Astrocyte (in vitro differentiated cells and primary cell): Measurements from ENCODE around the gene FEM1C. TPM values are rescaled to one million over a fixed set of nuclear protein-coding genes. Genes with fewer than 3 reads are reported as not detected.

Experiments used
- DNase-seq: peaks from one replicate; pipeline ENCODE4 v3.0.0-alpha.2; 2010; ENCODE audit warnings: low read depth
- FAIRE-seq: peaks from 2 replicates; lab custom pipeline; 2011; peaks lifted over from hg19 to GRCh38; lab: Jason Lieb, UNC
- H2AFZ ChIP-seq: 2 replicates; pipeline ENCODE4 v1.6.0; 2012; ENCODE audit warnings: low read depth, low read length, inconsistent platforms
- H3K27ac ChIP-seq: 2 replicates; pipeline ENCODE4 v1.5.1; 2011; ENCODE audit warnings: low read depth, low read length, inconsistent platforms
- H3K27me3 ChIP-seq: 2 replicates; pipeline ENCODE4 v1.6.0; 2011; ENCODE audit warnings: low read length, inconsistent platforms; ENCODE audit not compliant: insufficient read depth
- H3K36me3 ChIP-seq: 2 replicates; pipeline ENCODE4 v1.5.1; 2011; ENCODE audit warnings: low read length, inconsistent platforms; ENCODE audit not compliant: insufficient read depth
- H3K4me1 ChIP-seq: 2 replicates; pipeline ENCODE4 v1.5.1; 2011; ENCODE audit warnings: low read length, inconsistent platforms; ENCODE audit not compliant: insufficient read depth
- H3K4me2 ChIP-seq: 2 replicates; pipeline ENCODE4 v1.6.0; 2012; ENCODE audit warnings: low read length, inconsistent platforms
- H3K4me3 ChIP-seq: 2 replicates; pipeline ENCODE4 v1.5.1; 2011; ENCODE audit warnings: low read depth, mild to moderate bottlenecking, low read length, inconsistent platforms; ENCODE audit not compliant: insufficient read depth
- H3K79me2 ChIP-seq: 2 replicates; pipeline ENCODE4 v1.6.0; 2012; ENCODE audit warnings: mild to moderate bottlenecking, low read length, inconsistent platforms; ENCODE audit not compliant: insufficient read depth
- H3K9ac ChIP-seq: 2 replicates; pipeline ENCODE4 v1.6.0; 2012; ENCODE audit warnings: mild to moderate bottlenecking, low read length, inconsistent platforms
- H3K9me3 ChIP-seq: 2 replicates; pipeline ENCODE4 v1.5.1; 2012; ENCODE audit warnings: low read depth, mild to moderate bottlenecking, low read length, inconsistent platforms; ENCODE audit not compliant: insufficient read depth
- H4K20me1 ChIP-seq: 2 replicates; pipeline ENCODE4 v1.6.0; 2012; ENCODE audit warnings: low read length, inconsistent platforms; ENCODE audit not compliant: insufficient read depth
- H3K27ac Mint-ChIP-seq: one replicate; pipeline ENCODE4 v1.8.0; 2021; ENCODE audit warnings: mild to moderate bottlenecking, mixed read lengths; ENCODE audit not compliant: unreplicated experiment
- H3K27me3 Mint-ChIP-seq: one replicate; pipeline ENCODE4 v1.8.0; 2021; ENCODE audit warnings: low read depth, mixed read lengths; ENCODE audit not compliant: unreplicated experiment
- H3K36me3 Mint-ChIP-seq: one replicate; pipeline ENCODE4 v1.8.0; 2021; ENCODE audit warnings: low read depth, mixed read lengths; ENCODE audit not compliant: unreplicated experiment
- H3K4me1 Mint-ChIP-seq: one replicate; pipeline ENCODE4 v1.8.0; 2021; ENCODE audit warnings: low read depth, mixed read lengths; ENCODE audit not compliant: unreplicated experiment
- H3K4me3 Mint-ChIP-seq: one replicate; pipeline ENCODE4 v1.8.0; 2021; ENCODE audit warnings: mild to moderate bottlenecking, moderate library complexity, mixed read lengths; ENCODE audit not compliant: unreplicated experiment
- H3K9me3 Mint-ChIP-seq: one replicate; pipeline ENCODE4 v1.8.0; 2021; ENCODE audit warnings: mild to moderate bottlenecking, mixed read lengths; ENCODE audit not compliant: unreplicated experiment
- CTCF ChIP-seq: IDR thresholded peaks from 2 replicates; pipeline ENCODE4 v1.5.1; 2011; ENCODE audit warnings: low read depth, mild to moderate bottlenecking, inconsistent platforms, low read length, moderate library complexity; ENCODE audit not compliant: insufficient read depth
- EZH2 ChIP-seq: IDR thresholded peaks from 2 replicates; pipeline ENCODE4 v1.6.1; 2012; ENCODE audit warnings: mild to moderate bottlenecking, low read length, inconsistent platforms; ENCODE audit not compliant: insufficient read depth
- total RNA-seq: library from RNA; stranded (reverse); gene quantifications from 2 replicates; pipeline ENCODE4 v1.2.1, GENCODE V29; 2021

Gene FEM1C
- total RNA-seq, 1 donor from 2014 or later, result 22.9 TPM

GRCh38 chr5:115520191-115520590 lies 24.4 kb downstream of the FEM1C start:
- Histone ChIP-seq H3K27ac (no peak overlapping the region), H3K4me3 (no peak overlapping the region), H3K27me3 (no peaks in the 10 kb centered on the region), H3K9me3 (no peaks in the 10 kb centered on the region), H3K4me2 (no peak overlapping the region), H3K4me1 (no peaks in the 10 kb centered on the region), H2AFZ (no peak overlapping the region), H3K36me3 (peaks cover 20% of the 10 kb centered on the region), H3K9ac (no peak overlapping the region), H3K79me2 (peaks cover 40% of the 10 kb centered on the region), H4K20me1 (peaks cover 21% of the 10 kb centered on the region)
- H3K4me1 Mint-ChIP-seq, result peaks cover 5% of the 10 kb centered on the region
- no peak overlapping the region for H3K4me3 Mint-ChIP-seq
- H3K36me3 Mint-ChIP-seq, result peaks cover 8% of the 10 kb centered on the region
- FAIRE-seq (no peak), DNase-seq (no peak)
- TF ChIP-seq EZH2, result no peak
- TF ChIP-seq CTCF, result no peak
- H3K9me3 Mint-ChIP-seq, result no peaks in the 10 kb centered on the region
- H3K27me3 Mint-ChIP-seq, result no peaks in the 10 kb centered on the region
- H3K27ac Mint-ChIP-seq, result no peak overlapping the region

- no peaks in the 10 kb centered on the region for H3K27me3 Mint-ChIP-seq
- H3K27ac ChIP-seq, result no peak overlapping the region
- H3K9me3 Mint-ChIP-seq, result no peaks in the 10 kb centered on the region
These were observed 28.2 kb downstream of the FEM1C start for GRCh38 chr5:115516372-115516771.

More at GRCh38 chr5:115516372-115516771, 28.2 kb downstream of the FEM1C start:
- no peaks in the 10 kb centered on the region for H3K9me3 ChIP-seq
- DNase-seq (no peak), FAIRE-seq (no peak)
- Mint-ChIP-seq H3K4me3 (no peak overlapping the region), H3K36me3 (peaks cover 5% of the 10 kb centered on the region), H3K4me1 (no peaks in the 10 kb centered on the region), H3K27ac (no peak overlapping the region)
- H3K4me3 ChIP-seq, result no peak overlapping the region
- peaks cover 8% of the 10 kb centered on the region for H3K79me2 ChIP-seq
- TF ChIP-seq CTCF (no peak), EZH2 (no peak)
- H4K20me1 ChIP-seq, result no peaks in the 10 kb centered on the region
- H2AFZ ChIP-seq, result no peak overlapping the region
- no peak overlapping the region for H3K9ac ChIP-seq
- H3K4me2 ChIP-seq, result no peak overlapping the region
- H3K36me3 ChIP-seq, result peaks cover 3% of the 10 kb centered on the region
- H3K27me3 ChIP-seq, result no peaks in the 10 kb centered on the region
- no peaks in the 10 kb centered on the region for H3K4me1 ChIP-seq
